CD14-positive monocyte (primary cell): Measurements from ENCODE around the gene RFK. TPM values are rescaled to one million over a fixed set of nuclear protein-coding genes. Genes with fewer than 3 reads are reported as not detected.

Source experiments
- DNase-seq, 3 donors: peaks; one replicate each; pipeline ENCODE4 v3.0.0-alpha.2; 2011 to 2022
- H2AFZ ChIP-seq: 2 replicates; pipeline ENCODE4 v1.6.0; 2012; ENCODE audit warnings: mild to moderate bottlenecking, low read depth, low read length, inconsistent platforms; ENCODE audit not compliant: insufficient read depth, poor library complexity, severe bottlenecking
- H3K27ac ChIP-seq, 2 donors: 1 replicate in 1 of 2; 2 replicates in 1 of 2; pipeline ENCODE4 v1.5.1; 2012 to 2013; ENCODE audit warnings: low read length in 2 of 2, control low read depth in 1 of 2, inconsistent platforms in 1 of 2, low read depth in 1 of 2, mild to moderate bottlenecking in 1 of 2
- H3K27me3 ChIP-seq, 2 donors: one replicate each; pipeline versions ENCODE4 v1.6.0 to v1.6.1; 2011 to 2013; ENCODE audit warnings: low read length in 2 of 2; ENCODE audit not compliant: control insufficient read depth in 2 of 2, insufficient read depth in 2 of 2
- H3K36me3 ChIP-seq, 2 donors: replicated peaks in 1 of 2; 1 replicate in 1 of 2; 2 replicates in 1 of 2; pipeline versions ENCODE4 v1.5.1 to v1.6.1; 2012 to 2013; ENCODE audit warnings: low read length in 2 of 2, control low read depth in 1 of 2, inconsistent platforms in 1 of 2, mild to moderate bottlenecking in 1 of 2; ENCODE audit not compliant: insufficient read depth in 2 of 2, control insufficient read depth in 1 of 2
- H3K4me1 ChIP-seq, 2 donors: 1 replicate in 1 of 2; 2 replicates in 1 of 2; pipeline versions ENCODE4 v1.5.1 to v1.6.1; 2012 to 2013; ENCODE audit warnings: low read length in 2 of 2, control low read depth in 1 of 2, inconsistent platforms in 1 of 2, mild to moderate bottlenecking in 1 of 2, moderate library complexity in 1 of 2; ENCODE audit not compliant: insufficient read depth in 2 of 2, control insufficient read depth in 1 of 2
- H3K4me2 ChIP-seq: replicated peaks from 2 replicates; pipeline ENCODE3; 2012; ENCODE audit warnings: low read length, moderate library complexity, mild to moderate bottlenecking; ENCODE audit not compliant: poor library complexity, severe bottlenecking; ENCODE audit errors: extremely low read depth
- H3K4me3 ChIP-seq, 3 experiments: fragments of 200-600 bp in 1 of 3; sonication (generic) in 1 of 3; replicated peaks in 1 of 3; 1 replicate in 2 of 3; 2 replicates in 1 of 3; pipeline ENCODE4 v1.5.1; 2011 to 2013; ENCODE audit warnings: low read length in 3 of 3, mild to moderate bottlenecking in 3 of 3, control low read depth in 2 of 3, low read depth in 2 of 3, inconsistent platforms in 1 of 3, moderate library complexity in 1 of 3
- H3K79me2 ChIP-seq: 2 replicates; pipeline ENCODE4 v1.6.0; 2012; ENCODE audit warnings: mild to moderate bottlenecking, control low read depth, inconsistent platforms, low read length, moderate library complexity; ENCODE audit not compliant: insufficient read depth
- H3K9ac ChIP-seq: 2 replicates; pipeline ENCODE4 v1.6.0; 2017; ENCODE audit warnings: low read length, mild to moderate bottlenecking; ENCODE audit not compliant: insufficient read depth, poor library complexity, severe bottlenecking
- H3K9me3 ChIP-seq, 2 donors: replicated peaks in 1 of 2; 1 replicate in 1 of 2; 2 replicates in 1 of 2; pipeline versions ENCODE4 v1.5.1 to v1.6.1; 2012 to 2013; ENCODE audit warnings: low read length in 2 of 2, control low read depth in 1 of 2; ENCODE audit not compliant: control insufficient read depth in 1 of 2, insufficient read depth in 1 of 2
- H4K20me1 ChIP-seq: 2 replicates; pipeline ENCODE4 v1.6.0; 2012; ENCODE audit warnings: mild to moderate bottlenecking, low read length, control low read depth, moderate library complexity; ENCODE audit not compliant: insufficient read depth
- H3K27ac Mint-ChIP-seq, 7 donors: one replicate each; pipeline ENCODE4 v1.8.0; 2020; ENCODE audit warnings: mild to moderate bottlenecking in 7 of 7, mixed read lengths in 7 of 7, moderate library complexity in 6 of 7, inconsistent platforms in 2 of 7
- H3K27me3 Mint-ChIP-seq, 3 donors: one replicate each; pipeline ENCODE4 v1.8.0; 2021 to 2022; ENCODE audit warnings: low read depth in 3 of 3, mild to moderate bottlenecking in 3 of 3, mixed read lengths in 3 of 3, moderate library complexity in 3 of 3, inconsistent platforms in 1 of 3
- H3K36me3 Mint-ChIP-seq, 2 donors: one replicate each; pipeline ENCODE4 v1.8.0; 2020; ENCODE audit warnings: mixed read lengths in 2 of 2, inconsistent platforms in 1 of 2, mild to moderate bottlenecking in 1 of 2
- H3K4me1 Mint-ChIP-seq: one replicate; pipeline ENCODE4 v1.8.0; 2020; ENCODE audit warnings: mild to moderate bottlenecking, mixed read lengths
- H3K4me3 Mint-ChIP-seq, 2 donors: one replicate each; pipeline ENCODE4 v1.8.0; 2020; ENCODE audit warnings: mild to moderate bottlenecking in 2 of 2, mixed read lengths in 2 of 2, moderate library complexity in 1 of 2
- H3K9me3 Mint-ChIP-seq, 7 donors: one replicate each; pipeline ENCODE4 v1.8.0; 2020 to 2022; ENCODE audit warnings: mixed read lengths in 7 of 7, mild to moderate bottlenecking in 6 of 7, moderate library complexity in 6 of 7, inconsistent platforms in 2 of 7
- CTCF ChIP-seq: fragments of 200-600 bp; IDR thresholded peaks from one replicate; pipeline ENCODE4 v1.8.0; 2022; ENCODE audit warnings: antibody characterized with exemption, mild to moderate bottlenecking
- WGBS: methylation state at CpG from one replicate; pipeline ENCODE4 v1.1.5; 2013; ENCODE audit warnings: missing lambda C conversion rate; ENCODE audit not compliant: insufficient coverage; 5-methylcytosine and 5-hydroxymethylcytosine counted together
- intact Hi-C, 2 donors: fragments of 100-400 bp; cut with micrococcal nuclease; formaldehyde crosslinking; loops; one replicate each; pipeline versions ENCODE4 v1.15.0 to v1.15.1; 2023
- polyA plus RNA-seq, 3 donors: library from polyadenylated mRNA; depleted of rRNA in 1 of 3; unstranded in 2 of 3; stranded (reverse) in 1 of 3; fragments of 300-500 nt in 2 of 3; fragments of >200 nt in 1 of 3; fragmentation: Illumina TruSeq in 2 of 3; gene quantifications; 1 replicate in 2 of 3; 2 replicates in 1 of 3; pipeline ENCODE4 v1.2.3, GENCODE V29; 2012 to 2021

The RFK gene
- polyA plus RNA-seq, 3 donors: 5.9 to 46.6 (median 44.4) TPM

DNA sequence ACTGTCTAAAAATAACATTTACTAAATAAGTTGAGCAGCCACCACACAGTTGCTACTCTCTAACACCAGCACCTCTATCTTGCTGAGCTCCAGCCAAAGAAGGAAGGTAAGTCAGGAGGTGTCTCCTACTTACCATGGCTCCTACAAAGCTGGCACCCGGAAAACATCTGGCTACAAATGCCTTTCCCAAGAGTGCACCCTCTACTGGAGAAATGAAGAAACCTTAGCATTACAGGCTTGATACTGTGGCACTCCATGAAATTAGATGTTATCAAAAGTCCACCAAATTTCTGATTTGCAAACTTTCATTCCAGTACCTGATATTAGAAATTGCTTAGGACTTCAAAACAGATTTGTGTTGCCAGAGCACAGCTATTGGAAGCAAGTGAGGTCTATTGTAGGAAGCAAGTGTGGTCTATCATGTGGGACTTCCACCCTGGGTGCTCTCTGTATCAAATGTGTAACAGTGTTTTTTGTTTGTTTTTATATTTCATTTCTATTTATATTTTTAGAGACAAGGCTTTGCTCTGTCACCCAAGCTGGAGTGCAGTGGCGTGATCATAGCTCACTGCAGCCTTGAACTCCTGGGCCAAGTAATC, 25.7 kb upstream of the RFK start:
- H3K36me3 ChIP-seq: no peaks in the 10 kb centered on the region
- Mint-ChIP-seq H3K4me3 (no peak overlapping the region), H3K4me1 (peaks cover 8% of the 10 kb centered on the region), H3K36me3 (no peaks in the 10 kb centered on the region), H3K27ac (no peak overlapping the region), H3K9me3 (peaks cover 0 to 5% (median 0%) of the 10 kb centered on the region in 7 donors), H3K27me3 (peaks cover 0 to 3% (median 0%) of the 10 kb centered on the region in 3 donors)
- no peaks in the 10 kb centered on the region for H3K4me1 ChIP-seq
- no peak overlapping the region for H3K9ac ChIP-seq
- peak in 2 of 3 donors; percentile 22 to 31 for DNase-seq
- WGBS: 83% methylated on average over 1 of the region's 2 CpGs
- no peak overlapping the region for H3K4me3 ChIP-seq
- no peaks in the 10 kb centered on the region for H3K27me3 ChIP-seq
- no peak overlapping the region for H3K4me2 ChIP-seq
- H3K79me2 ChIP-seq: no peaks in the 10 kb centered on the region
- TF ChIP-seq CTCF: peak; percentile 74
- H3K9me3 ChIP-seq: no peaks in the 10 kb centered on the region
- intact Hi-C loops: no loop called here
- no peak overlapping the region for H3K27ac ChIP-seq
- H2AFZ ChIP-seq: no peak overlapping the region
- no peaks in the 10 kb centered on the region for H4K20me1 ChIP-seq

DNA sequence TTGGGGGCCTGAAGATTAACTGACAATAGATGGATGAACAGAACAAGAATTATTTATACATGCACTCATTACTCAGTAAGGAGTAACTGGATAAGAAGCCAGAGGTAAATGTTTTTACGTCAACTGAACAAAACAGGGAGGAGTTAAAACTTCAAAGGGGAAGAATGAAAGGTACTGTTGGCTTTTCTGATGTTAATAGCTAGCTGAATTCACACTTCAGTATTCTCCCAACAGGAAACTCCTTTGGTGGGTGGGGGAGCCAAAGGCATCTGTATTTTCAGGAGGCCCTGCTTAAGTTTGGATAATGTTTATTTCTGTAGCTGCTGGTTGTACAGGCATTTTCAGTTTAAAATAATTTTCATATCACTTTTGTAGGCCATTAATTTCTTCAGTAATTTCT, 23.2 kb upstream of the RFK start:
- peaks cover 0 to 3% (median 0%) of the 10 kb centered on the region in 3 donors for H3K27me3 Mint-ChIP-seq
- Histone ChIP-seq H3K4me3 (no peak overlapping the region), H3K79me2 (no peaks in the 10 kb centered on the region), H3K27ac (no peak overlapping the region), H3K27me3 (no peaks in the 10 kb centered on the region), H3K36me3 (no peaks in the 10 kb centered on the region), H3K9ac (no peak overlapping the region), H4K20me1 (no peaks in the 10 kb centered on the region), H3K9me3 (no peaks in the 10 kb centered on the region), H3K4me1 (no peaks in the 10 kb centered on the region), H3K4me2 (no peak overlapping the region), H2AFZ (no peak overlapping the region)
- intact Hi-C loops: no loop called here
- H3K4me1 Mint-ChIP-seq: peaks cover 16% of the 10 kb centered on the region
- peaks cover 8 to 20% (median 11%) of the 10 kb centered on the region in 7 donors for H3K9me3 Mint-ChIP-seq
- H3K27ac Mint-ChIP-seq: no peak overlapping the region
- no peak for DNase-seq
- no peak overlapping the region for H3K4me3 Mint-ChIP-seq
- WGBS: no CpG with 5 or more reads among the region's 1 CpG
- peaks cover 2 to 3% of the 10 kb centered on the region in 2 donors for H3K36me3 Mint-ChIP-seq
- TF ChIP-seq CTCF: no peak
